Right lobe of liver (tissue), 4 donors: ENCODE measurements around the gene BCL2L12.

Experiments used
- CTCF ChIP-seq, 4 donors: fragments of 200-600 bp in 3 of 4; fragments of 450-650 bp in 1 of 4; IDR thresholded peaks; one replicate each; pipeline versions ENCODE4 v1.5.1 to v1.8.0; 2016 to 2022; ENCODE audit warnings: antibody characterized with exemption in 4 of 4, mild to moderate bottlenecking in 2 of 4
- POLR2A ChIP-seq: fragments of 450-650 bp; IDR thresholded peaks from one replicate; pipeline ENCODE4 v1.6.1; 2017; ENCODE audit warnings: antibody characterized with exemption, mild to moderate bottlenecking
- donor health status: DM: no; HTN: no; CAD: no.
- donor health status: DM: no; HTN: no; CAD: no.
- donor health status: DM: no; HTN: yes; CAD: no.

DNA sequence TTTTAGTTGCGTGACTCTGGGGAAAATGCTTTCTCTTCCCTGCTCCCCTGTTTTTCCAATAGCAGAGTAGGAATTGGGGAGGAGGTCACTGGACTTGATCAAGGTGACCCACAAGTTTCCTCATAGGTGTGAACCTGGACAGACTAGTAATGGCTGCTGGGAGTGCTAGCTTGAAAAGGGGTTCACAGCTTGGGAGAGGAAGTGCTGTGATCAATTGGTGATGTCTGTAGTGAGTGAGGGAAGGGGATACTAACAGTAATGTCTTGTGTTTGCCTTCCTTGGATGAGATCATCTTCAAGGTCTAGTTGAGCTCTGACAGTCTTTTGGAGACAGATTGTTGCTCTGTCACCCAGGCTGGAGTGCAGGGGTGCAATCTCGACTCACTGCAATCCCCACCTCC lies 1.7 kb downstream of the BCL2L12 start:
- TF ChIP-seq POLR2A (no peak), CTCF (IDR thresholded peaks at IDR 0.05) (no peak)
